ENCODE results near the gene DGKH.

The DGKH gene

DNA sequence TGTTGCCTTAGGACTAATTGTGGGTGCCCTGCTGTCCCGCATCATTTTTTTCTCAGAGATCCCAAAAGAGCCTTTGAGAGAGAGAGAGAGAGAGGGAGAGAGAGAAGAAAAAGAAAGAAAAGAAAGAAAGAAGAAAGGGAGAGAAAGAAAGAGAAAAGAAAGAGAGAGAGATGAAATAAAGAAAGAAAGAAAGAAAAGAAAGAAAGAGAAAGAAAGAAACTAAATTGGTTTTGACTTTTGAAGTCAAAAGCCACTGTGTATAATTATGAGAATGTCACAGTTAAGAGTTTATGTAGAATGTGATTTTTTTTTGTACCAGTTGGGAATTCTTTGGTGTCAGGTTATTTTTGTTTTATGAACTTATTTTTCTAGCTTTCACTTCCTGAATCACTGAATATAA lies 180.1 kb downstream of the DGKH start:
- no peak for TF ChIP-seq CTCF (IDR thresholded peaks at IDR 0.05; ENCODE audit: low read depth, low read length)
- DNase-seq: no peak
- Histone ChIP-seq H3K36me3 (no peaks in the 10 kb centered on the region), H3K27ac (no peak overlapping the region), H3K9me3 (ENCODE audit: severe bottlenecking) (no peaks in the 10 kb centered on the region), H3K4me3 (ENCODE audit: low read depth, low read length) (no peak overlapping the region), H3K27me3 (ENCODE audit: insufficient read depth, low read depth, severe bottlenecking) (no peaks in the 10 kb centered on the region)

- no peaks in the 10 kb centered on the region for H3K36me3 ChIP-seq
Observed at GRCh38 chr13:42229287-42229686, 180.8 kb downstream of the DGKH start.

GRCh38 chr13:42232671-42233070 lies 184.2 kb downstream of the DGKH start:
- DNase-seq: no peak
- Histone ChIP-seq H3K27ac (no peak overlapping the region), H3K36me3 (no peaks in the 10 kb centered on the region), H3K9me3 (ENCODE audit: severe bottlenecking) (no peaks in the 10 kb centered on the region), H3K4me3 (ENCODE audit: low read depth, low read length) (no peak overlapping the region), H3K27me3 (ENCODE audit: insufficient read depth, low read depth, severe bottlenecking) (no peaks in the 10 kb centered on the region)
- no peak for TF ChIP-seq CTCF (IDR thresholded peaks at IDR 0.05; ENCODE audit: low read depth, low read length)

More at GRCh38 chr13:42229287-42229686, 180.8 kb downstream of the DGKH start:
- Histone ChIP-seq H3K27ac (no peak overlapping the region), H3K27me3 (ENCODE audit: insufficient read depth, low read depth, severe bottlenecking) (no peaks in the 10 kb centered on the region), H3K4me3 (ENCODE audit: low read depth, low read length) (no peak overlapping the region), H3K9me3 (ENCODE audit: severe bottlenecking) (no peaks in the 10 kb centered on the region)
- no peak for DNase-seq
- no peak for TF ChIP-seq CTCF (IDR thresholded peaks at IDR 0.05; ENCODE audit: low read depth, low read length)

- no peak overlapping the region for H3K4me3 ChIP-seq (ENCODE audit: low read depth, low read length)
- no peak for DNase-seq
- no peaks in the 10 kb centered on the region for H3K9me3 ChIP-seq (ENCODE audit: severe bottlenecking)
- H3K27me3 ChIP-seq (ENCODE audit: insufficient read depth, low read depth, severe bottlenecking): no peaks in the 10 kb centered on the region
- H3K36me3 ChIP-seq: no peaks in the 10 kb centered on the region
- no peak overlapping the region for H3K27ac ChIP-seq
- TF ChIP-seq CTCF (IDR thresholded peaks at IDR 0.05; ENCODE audit: low read depth, low read length): no peak
Observed at GRCh38 chr13:42233726-42234125, 185.3 kb downstream of the DGKH start.

- no peak for DNase-seq
- Histone ChIP-seq H3K27me3 (ENCODE audit: insufficient read depth, low read depth, severe bottlenecking) (no peaks in the 10 kb centered on the region), H3K36me3 (no peaks in the 10 kb centered on the region), H3K9me3 (ENCODE audit: severe bottlenecking) (no peaks in the 10 kb centered on the region), H3K27ac (no peak overlapping the region), H3K4me3 (ENCODE audit: low read depth, low read length) (no peak overlapping the region)
- TF ChIP-seq CTCF (IDR thresholded peaks at IDR 0.05; ENCODE audit: low read depth, low read length): no peak
Observed at GRCh38 chr13:42239161-42239560, 190.7 kb downstream of the DGKH start.

DNA sequence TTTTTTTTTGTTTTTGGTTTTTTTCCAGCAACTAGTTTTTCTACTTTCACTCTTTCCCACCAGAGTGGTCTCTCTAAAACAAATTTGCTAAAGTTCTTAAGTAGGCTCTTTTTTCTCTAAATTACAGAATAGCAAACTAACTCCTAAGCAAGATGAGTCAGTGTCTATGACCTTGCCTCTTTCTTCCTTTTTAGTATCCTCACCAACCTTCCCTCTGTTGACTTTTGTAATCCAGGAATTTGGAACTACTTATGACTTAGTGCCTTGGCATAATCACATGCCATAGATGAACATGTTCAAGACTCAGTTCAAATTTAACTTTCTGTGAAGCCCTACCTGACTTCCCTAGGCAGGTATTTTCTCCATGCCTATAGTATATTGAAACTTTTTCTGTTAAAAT lies 191.2 kb downstream of the DGKH start:
- no peak for DNase-seq
- Histone ChIP-seq H3K27me3 (ENCODE audit: insufficient read depth, low read depth, severe bottlenecking) (no peaks in the 10 kb centered on the region), H3K36me3 (no peaks in the 10 kb centered on the region), H3K9me3 (ENCODE audit: severe bottlenecking) (no peaks in the 10 kb centered on the region), H3K27ac (no peak overlapping the region), H3K4me3 (ENCODE audit: low read depth, low read length) (no peak overlapping the region)
- no peak for TF ChIP-seq CTCF (IDR thresholded peaks at IDR 0.05; ENCODE audit: low read depth, low read length)
